HepG2 (cell line): ENCODE results near the gene APBA3. TPM values are rescaled to one million over a fixed set of nuclear protein-coding genes. Genes with fewer than 3 reads are reported as not detected.

Experiments
- DMAP1 ChIP-seq: IDR thresholded peaks from 2 replicates; pipeline ENCODE4 v1.6.1; 2016
- GFI1 ChIP-seq: sonication (generic); formaldehyde crosslinking; IDR thresholded peaks from 2 replicates; pipeline ENCODE4 v1.5.0; 2020; ENCODE audit warnings: missing genetic modification reagents, mild to moderate bottlenecking, borderline replicate concordance
- MZF1 ChIP-seq: sonication (generic); formaldehyde crosslinking; IDR thresholded peaks from 2 replicates; pipeline ENCODE4 v1.8.1; 2023; ENCODE audit warnings: mild to moderate bottlenecking, missing genetic modification reagents, borderline replicate concordance
- RFXAP ChIP-seq: sonication (generic); formaldehyde crosslinking; IDR thresholded peaks from 2 replicates; pipeline ENCODE4 v1.4.0; 2020; ENCODE audit warnings: missing genetic modification reagents, borderline replicate concordance
- SNAI1 ChIP-seq: sonication (generic); formaldehyde crosslinking; IDR thresholded peaks from 2 replicates; pipeline ENCODE4 v1.5.0; 2020; ENCODE audit warnings: mild to moderate bottlenecking, missing genetic modification reagents, borderline replicate concordance
- SSRP1 ChIP-seq: IDR thresholded peaks from 2 replicates; pipeline ENCODE4 v1.6.1; 2016; ENCODE audit warnings: control low read depth
- YEATS4 ChIP-seq: sonication (generic); formaldehyde crosslinking; IDR thresholded peaks from 2 replicates; pipeline ENCODE4 v1.4.0; 2020; ENCODE audit warnings: missing genetic modification reagents, borderline replicate concordance
- ZBTB21 ChIP-seq: sonication (generic); formaldehyde crosslinking; IDR thresholded peaks from 2 replicates; pipeline ENCODE4 v1.4.0; 2020; ENCODE audit warnings: missing genetic modification reagents
- ZC3H13 ChIP-seq: sonication (generic); formaldehyde crosslinking; IDR thresholded peaks from 2 replicates; pipeline ENCODE4 v1.8.1; 2023; ENCODE audit warnings: mild to moderate bottlenecking, missing genetic modification reagents, moderate library complexity
- ZC3H4 ChIP-seq: sonication (generic); formaldehyde crosslinking; IDR thresholded peaks from 2 replicates; pipeline ENCODE4 v1.4.0; 2020; ENCODE audit warnings: missing genetic modification reagents, borderline replicate concordance
- ZNF550 ChIP-seq: sonication (generic); formaldehyde crosslinking; IDR thresholded peaks from 2 replicates; pipeline ENCODE4 v1.4.0; 2020; ENCODE audit warnings: mild to moderate bottlenecking, missing genetic modification reagents, borderline replicate concordance
- polyA plus RNA-seq, 8 experiments: library from polyadenylated mRNA; depleted of rRNA in 3 of 8; stranded (reverse) in 7 of 8; unstranded in 1 of 8; fragments of >200 nt; fragmentation: Illumina TruSeq in 4 of 8; extraction: Trizol in 4 of 8; gene quantifications; 2 replicates each; pipeline versions ENCODE4 v1.2.1 to v1.2.3, GENCODE V29; 2011 to 2016; ENCODE audit warnings: low read depth in 4 of 8, missing spikeins in 1 of 8, mixed read lengths in 1 of 8; ENCODE audit not compliant: insufficient read depth in 1 of 8
- total RNA-seq, 5 experiments: library from RNA; depleted of rRNA; stranded (reverse); fragments of >200 nt; fragmentation: Illumina TruSeq; extraction: Trizol; gene quantifications; 2 replicates each; pipeline ENCODE4 v1.2.3, GENCODE V29; 2016; ENCODE audit warnings: low read depth in 1 of 5
- TF ChIP-seq, protein P1 (sequence below), 2 experiments: sonication (generic) in 1 of 2; formaldehyde crosslinking in 1 of 2; IDR thresholded peaks; 2 replicates each; pipeline versions ENCODE4 v1.4.0 to v1.6.1; 2016 to 2020; ENCODE audit warnings: borderline replicate concordance in 1 of 2, low read depth in 1 of 2, mild to moderate bottlenecking in 1 of 2, missing genetic modification reagents in 1 of 2
- TF ChIP-seq, protein P2 (sequence below): sonication (generic); formaldehyde crosslinking; IDR thresholded peaks from 2 replicates; pipeline ENCODE4 v1.5.1; 2020; ENCODE audit warnings: mild to moderate bottlenecking, missing genetic modification reagents, moderate library complexity
- TF ChIP-seq, protein P3 (sequence below): sonication (generic); formaldehyde crosslinking; IDR thresholded peaks from 2 replicates; pipeline ENCODE4 v1.8.1; 2022; ENCODE audit warnings: low read depth, mild to moderate bottlenecking, missing genetic modification reagents
- TF ChIP-seq, protein P4 (sequence below): sonication (generic); formaldehyde crosslinking; IDR thresholded peaks from 2 replicates; pipeline ENCODE4 v1.8.1; 2023; ENCODE audit warnings: mild to moderate bottlenecking, missing genetic modification reagents, borderline replicate concordance

Gene APBA3
- total and polyA plus RNA-seq, 2 of the 13 experiments (the other 11 are each of a cell fraction or from before 2014, with no cell fraction given), result 14.2 to 14.3 TPM

DNA sequence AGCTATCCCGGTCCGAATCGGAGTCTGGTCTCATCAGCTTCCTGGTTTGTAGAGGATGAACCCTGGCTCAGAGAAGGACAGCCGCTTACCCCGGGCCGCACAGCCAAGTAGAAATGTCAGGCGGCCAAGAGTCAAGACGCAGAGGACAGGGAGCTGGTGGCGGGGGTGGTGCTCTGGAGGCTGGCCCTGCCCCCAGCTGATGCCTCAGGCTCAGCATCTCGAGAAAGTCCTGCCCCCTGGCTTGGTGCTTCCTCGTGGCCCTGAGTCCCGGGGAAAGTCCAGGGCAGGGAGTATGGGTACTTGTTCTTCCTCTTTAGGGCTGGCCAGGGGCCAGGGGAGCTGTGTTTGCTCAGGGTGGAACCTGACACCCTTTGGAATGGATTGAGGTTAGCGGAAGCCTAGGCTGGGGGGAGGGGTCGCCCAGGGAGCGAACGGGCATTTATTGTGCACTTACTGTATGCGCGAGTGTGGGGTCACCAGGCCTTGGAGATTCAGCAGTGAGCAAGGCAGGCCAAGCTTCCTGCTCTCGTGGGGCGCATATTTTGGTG is 51.2 kb downstream of the APBA3 start (continued):
- TF ChIP-seq, protein P1, sequence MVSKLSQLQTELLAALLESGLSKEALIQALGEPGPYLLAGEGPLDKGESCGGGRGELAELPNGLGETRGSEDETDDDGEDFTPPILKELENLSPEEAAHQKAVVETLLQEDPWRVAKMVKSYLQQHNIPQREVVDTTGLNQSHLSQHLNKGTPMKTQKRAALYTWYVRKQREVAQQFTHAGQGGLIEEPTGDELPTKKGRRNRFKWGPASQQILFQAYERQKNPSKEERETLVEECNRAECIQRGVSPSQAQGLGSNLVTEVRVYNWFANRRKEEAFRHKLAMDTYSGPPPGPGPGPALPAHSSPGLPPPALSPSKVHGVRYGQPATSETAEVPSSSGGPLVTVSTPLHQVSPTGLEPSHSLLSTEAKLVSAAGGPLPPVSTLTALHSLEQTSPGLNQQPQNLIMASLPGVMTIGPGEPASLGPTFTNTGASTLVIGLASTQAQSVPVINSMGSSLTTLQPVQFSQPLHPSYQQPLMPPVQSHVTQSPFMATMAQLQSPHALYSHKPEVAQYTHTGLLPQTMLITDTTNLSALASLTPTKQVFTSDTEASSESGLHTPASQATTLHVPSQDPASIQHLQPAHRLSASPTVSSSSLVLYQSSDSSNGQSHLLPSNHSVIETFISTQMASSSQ (IDR thresholded peaks at IDR 0.05; ENCODE audit: low read depth), result peak; percentile 24; the same call in 1 of the 2 replicates
- TF ChIP-seq, protein P1 (CRISPR knock-in tag; IDR thresholded peaks at IDR 0.05; ENCODE audit: borderline replicate concordance), result peak; percentile 48; the same call in 1 of the 2 replicates
- TF ChIP-seq, protein P2, sequence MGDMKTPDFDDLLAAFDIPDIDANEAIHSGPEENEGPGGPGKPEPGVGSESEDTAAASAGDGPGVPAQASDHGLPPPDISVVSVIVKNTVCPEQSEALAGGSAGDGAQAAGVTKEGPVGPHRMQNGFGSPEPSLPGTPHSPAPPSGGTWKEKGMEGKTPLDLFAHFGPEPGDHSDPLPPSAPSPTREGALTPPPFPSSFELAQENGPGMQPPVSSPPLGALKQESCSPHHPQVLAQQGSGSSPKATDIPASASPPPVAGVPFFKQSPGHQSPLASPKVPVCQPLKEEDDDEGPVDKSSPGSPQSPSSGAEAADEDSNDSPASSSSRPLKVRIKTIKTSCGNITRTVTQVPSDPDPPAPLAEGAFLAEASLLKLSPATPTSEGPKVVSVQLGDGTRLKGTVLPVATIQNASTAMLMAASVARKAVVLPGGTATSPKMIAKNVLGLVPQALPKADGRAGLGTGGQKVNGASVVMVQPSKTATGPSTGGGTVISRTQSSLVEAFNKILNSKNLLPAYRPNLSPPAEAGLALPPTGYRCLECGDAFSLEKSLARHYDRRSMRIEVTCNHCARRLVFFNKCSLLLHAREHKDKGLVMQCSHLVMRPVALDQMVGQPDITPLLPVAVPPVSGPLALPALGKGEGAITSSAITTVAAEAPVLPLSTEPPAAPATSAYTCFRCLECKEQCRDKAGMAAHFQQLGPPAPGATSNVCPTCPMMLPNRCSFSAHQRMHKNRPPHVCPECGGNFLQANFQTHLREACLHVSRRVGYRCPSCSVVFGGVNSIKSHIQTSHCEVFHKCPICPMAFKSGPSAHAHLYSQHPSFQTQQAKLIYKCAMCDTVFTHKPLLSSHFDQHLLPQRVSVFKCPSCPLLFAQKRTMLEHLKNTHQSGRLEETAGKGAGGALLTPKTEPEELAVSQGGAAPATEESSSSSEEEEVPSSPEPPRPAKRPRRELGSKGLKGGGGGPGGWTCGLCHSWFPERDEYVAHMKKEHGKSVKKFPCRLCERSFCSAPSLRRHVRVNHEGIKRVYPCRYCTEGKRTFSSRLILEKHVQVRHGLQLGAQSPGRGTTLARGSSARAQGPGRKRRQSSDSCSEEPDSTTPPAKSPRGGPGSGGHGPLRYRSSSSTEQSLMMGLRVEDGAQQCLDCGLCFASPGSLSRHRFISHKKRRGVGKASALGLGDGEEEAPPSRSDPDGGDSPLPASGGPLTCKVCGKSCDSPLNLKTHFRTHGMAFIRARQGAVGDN, result peak; percentile 81
- TF ChIP-seq GFI1 (CRISPR knock-in tag) (peak; percentile 74), ZBTB21 (CRISPR knock-in tag) (0 out of 2 replicates have a peak, but pooled peaks have one; percentile 21), SNAI1 (CRISPR knock-in tag) (no peak), ZC3H13 (CRISPR knock-in tag) (no peak), ZNF550 (CRISPR knock-in tag) (no peak), YEATS4 (CRISPR knock-in tag) (peak; percentile 54; the same call in 1 of the 2 replicates), MZF1 (CRISPR knock-in tag) (no peak), RFXAP (CRISPR knock-in tag) (peak; percentile 74; the same call in 1 of the 2 replicates), DMAP1 (no peak), ZC3H4 (no peak), SSRP1 (no peak)
- TF ChIP-seq, protein P3, sequence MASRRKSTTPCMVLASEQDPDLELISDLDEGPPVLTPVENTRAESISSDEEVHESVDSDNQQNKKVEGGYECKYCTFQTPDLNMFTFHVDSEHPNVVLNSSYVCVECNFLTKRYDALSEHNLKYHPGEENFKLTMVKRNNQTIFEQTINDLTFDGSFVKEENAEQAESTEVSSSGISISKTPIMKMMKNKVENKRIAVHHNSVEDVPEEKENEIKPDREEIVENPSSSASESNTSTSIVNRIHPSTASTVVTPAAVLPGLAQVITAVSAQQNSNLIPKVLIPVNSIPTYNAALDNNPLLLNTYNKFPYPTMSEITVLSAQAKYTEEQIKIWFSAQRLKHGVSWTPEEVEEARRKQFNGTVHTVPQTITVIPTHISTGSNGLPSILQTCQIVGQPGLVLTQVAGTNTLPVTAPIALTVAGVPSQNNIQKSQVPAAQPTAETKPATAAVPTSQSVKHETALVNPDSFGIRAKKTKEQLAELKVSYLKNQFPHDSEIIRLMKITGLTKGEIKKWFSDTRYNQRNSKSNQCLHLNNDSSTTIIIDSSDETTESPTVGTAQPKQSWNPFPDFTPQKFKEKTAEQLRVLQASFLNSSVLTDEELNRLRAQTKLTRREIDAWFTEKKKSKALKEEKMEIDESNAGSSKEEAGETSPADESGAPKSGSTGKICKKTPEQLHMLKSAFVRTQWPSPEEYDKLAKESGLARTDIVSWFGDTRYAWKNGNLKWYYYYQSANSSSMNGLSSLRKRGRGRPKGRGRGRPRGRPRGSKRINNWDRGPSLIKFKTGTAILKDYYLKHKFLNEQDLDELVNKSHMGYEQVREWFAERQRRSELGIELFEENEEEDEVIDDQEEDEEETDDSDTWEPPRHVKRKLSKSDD (CRISPR knock-in tag), result peak; percentile 88
- TF ChIP-seq, protein P4, sequence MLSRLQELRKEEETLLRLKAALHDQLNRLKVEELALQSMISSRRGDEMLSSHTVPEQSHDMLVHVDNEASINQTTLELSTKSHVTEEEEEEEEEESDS, result no peak
